NOMO-1 treated with dmso at 0.1 percent for 144 hours (cell line): Measurements from ENCODE around the gene HOXA10.

Experiments used
- DNase-seq: peaks from one replicate; lab custom pipeline; 2025; ENCODE audit not compliant: unreplicated experiment; lab: John Stamatoyannopoulos, UW

Gene HOXA10

GRCh38 chr7:27157702-27158431 lies 16.3 kb downstream of the HOXA10 start:
- DNase-seq = no peak

GRCh38 chr7:27156916-27157701 lies 17.0 kb downstream of the HOXA10 start:
- DNase-seq = no peak

- peak; percentile 77 for DNase-seq
Measured at GRCh38 chr7:27156508-27156898, 17.6 kb downstream of the HOXA10 start, which contains the start of gene HOXA7. Gene HOXA7, minus strand, starts transcription at chr7:27156675. Its CDS starts 130 bp downstream, at chr7:27156545.

DNA sequence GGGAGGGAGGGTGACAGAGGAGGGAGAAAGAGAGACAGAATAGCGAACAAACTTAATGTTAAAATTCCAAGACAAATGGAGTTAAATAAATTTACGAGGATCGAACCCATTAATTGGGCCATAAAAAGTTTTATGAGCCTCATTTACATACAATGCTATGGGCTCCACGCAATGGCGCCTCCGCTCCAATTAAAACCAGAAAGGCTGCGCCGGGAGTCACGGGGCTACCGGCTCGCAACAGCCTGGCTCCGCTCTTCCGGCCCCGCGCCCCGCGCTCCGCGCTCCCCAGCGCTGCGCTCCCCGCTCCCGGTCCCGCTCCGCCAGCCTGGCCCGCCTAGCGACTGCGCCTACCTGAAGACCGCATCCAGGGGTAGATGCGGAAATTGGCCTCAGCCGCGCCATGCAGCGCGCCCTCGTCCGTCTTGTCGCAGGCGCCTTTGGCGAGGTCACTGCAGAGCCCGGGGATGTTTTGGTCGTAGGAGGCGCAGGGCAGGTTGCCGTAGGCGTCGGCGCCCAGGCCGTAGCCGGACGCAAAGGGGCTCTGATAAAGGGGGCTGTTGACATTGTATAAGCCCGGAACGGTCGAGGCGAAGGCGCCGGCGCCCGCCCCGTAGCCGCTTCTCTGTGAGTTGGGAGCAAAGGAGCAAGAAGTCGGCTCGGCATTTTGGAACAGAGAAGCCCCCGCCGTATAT lies 18.2 kb downstream of the HOXA10 start:
- DNase-seq = no peak

DNA sequence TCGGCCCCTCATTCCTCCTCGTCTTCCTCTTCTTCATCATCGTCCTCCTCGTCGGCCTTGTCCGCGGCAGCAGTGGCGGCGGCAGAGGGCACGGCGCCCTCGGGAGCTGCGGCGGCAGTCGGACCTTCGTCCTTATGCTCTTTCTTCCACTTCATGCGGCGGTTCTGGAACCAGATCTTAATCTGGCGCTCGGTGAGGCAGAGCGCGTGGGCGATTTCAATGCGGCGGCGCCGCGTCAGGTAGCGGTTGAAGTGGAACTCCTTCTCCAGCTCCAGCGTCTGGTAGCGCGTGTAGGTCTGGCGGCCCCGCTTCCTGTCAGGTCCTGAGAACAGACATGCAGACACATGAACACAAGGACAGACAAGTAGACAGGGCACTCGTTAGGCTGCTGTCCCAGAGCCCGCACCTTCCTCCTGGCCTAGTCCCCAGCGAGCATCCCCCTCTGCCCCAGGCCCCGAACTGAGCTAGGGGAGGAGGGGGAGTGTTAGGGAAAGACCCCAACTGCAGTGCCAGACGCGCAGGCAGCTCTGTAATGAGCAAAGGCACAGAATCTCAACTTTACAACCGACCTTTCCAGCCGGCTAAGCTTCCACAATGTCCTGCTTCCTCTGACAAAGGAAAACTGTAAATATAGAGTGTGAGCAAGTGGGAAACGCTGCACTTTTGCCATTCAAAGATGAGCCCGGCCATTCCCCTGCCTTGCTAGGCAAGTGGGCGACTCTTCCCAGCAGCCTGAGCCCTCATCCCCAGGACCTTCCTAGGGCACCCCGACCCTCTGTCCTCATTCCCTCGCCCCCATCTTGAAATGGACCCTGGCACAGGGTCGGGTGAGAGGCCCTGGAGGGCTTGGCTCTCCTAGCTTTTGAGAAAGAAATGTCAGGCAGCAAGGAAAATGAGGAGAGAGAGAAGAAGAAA lies 19.0 kb downstream of the HOXA10 start:
- DNase-seq = no peak

GRCh38 chr7:27154369-27154768 lies 19.8 kb downstream of the HOXA10 start:
- no peak for DNase-seq

- DNase-seq = no peak
Measured at GRCh38 chr7:27153526-27153925, 20.6 kb downstream of the HOXA10 start.

- no peak for DNase-seq
Measured at GRCh38 chr7:27152816-27153442, 21.2 kb downstream of the HOXA10 start.

GRCh38 chr7:27151931-27152815 lies 21.9 kb downstream of the HOXA10 start, which contains the start of gene HOXA3:
Gene HOXA3, minus strand, starts transcription at chr7:27152583. Its CDS starts 41,943 bp downstream, at chr7:27110640.
- DNase-seq = peak; percentile 81

- DNase-seq = no peak
Measured at GRCh38 chr7:27151341-27151930, 22.7 kb downstream of the HOXA10 start.

GRCh38 chr7:27150568-27151340 lies 23.4 kb downstream of the HOXA10 start:
- DNase-seq = peak; percentile 57

DNA sequence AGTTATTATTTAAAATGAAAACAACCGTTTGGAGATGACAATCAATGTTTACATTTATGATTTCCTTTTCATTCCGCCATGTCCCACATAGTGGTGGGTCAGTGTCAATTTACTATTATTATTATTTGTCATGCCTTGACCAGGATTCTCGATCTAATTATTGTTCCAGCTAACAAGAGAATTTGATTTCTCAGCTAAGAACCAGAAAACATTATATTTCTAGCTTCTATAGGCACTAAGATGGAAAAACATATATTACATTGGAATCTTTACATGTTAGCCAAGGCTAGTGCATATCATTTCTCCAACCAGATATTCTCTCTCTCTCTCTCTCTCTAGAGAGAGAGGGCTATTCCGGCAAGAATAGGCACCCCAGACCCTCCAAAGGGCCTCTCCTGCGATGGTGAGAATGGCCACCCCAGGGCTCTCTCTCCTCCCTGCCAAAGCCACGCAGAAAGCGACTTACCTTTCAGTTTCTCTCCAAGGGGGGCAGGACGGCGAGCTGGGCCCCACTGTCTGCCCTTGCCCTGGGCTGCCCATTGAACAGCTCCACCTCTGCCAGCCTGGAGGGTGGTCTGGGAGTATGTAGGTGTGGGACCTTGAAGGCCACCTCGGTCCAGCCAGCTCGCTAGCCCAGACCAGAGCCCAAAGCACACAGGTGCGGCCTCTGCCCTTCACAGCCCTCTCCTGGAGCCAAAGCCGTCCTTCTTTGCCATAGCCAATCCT lies 24.1 kb downstream of the HOXA10 start:
- DNase-seq = no peak

DNA sequence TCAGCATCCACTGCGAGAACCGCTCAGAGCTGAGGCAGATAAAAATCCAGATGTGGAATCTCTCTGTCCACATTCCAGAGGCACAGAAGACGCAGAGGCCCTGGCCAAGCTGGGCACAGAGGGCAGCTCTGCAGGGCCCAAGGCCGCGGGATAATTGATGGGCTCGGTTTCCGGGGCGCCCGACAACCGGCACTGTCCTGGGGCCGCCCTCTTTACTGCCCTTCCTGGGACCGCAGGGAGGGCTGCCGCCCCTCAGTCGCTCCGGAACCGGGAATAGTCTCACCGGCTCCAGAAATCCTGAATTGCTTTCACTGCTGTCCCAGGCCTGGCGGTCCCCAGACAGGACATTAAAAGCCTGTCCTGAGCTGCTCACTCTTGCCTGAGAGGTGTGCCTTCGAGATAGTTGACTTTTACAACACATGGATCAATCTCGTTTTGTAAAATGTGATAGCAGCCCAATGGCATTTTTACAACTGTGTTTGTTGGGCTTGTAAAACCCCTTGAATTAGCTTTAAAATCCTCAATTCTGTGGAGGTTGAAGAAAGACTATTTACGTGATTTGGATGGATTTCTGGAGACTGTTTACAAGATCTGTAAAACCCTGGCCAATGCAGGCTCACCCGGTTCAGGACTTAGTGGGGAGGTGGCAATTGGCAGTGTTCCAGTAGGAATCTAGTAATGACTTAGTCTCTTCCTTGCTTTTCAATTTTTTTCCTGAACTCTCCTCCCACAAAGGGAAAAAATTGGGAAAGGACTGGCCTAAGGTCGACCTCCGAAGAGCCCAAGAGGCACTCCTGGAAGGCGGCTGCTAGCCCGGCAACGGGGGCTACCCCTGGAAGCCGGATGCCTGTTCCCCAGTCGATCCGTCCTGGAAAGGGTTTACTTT lies 25.1 kb downstream of the HOXA10 start:
- no peak for DNase-seq

DNA sequence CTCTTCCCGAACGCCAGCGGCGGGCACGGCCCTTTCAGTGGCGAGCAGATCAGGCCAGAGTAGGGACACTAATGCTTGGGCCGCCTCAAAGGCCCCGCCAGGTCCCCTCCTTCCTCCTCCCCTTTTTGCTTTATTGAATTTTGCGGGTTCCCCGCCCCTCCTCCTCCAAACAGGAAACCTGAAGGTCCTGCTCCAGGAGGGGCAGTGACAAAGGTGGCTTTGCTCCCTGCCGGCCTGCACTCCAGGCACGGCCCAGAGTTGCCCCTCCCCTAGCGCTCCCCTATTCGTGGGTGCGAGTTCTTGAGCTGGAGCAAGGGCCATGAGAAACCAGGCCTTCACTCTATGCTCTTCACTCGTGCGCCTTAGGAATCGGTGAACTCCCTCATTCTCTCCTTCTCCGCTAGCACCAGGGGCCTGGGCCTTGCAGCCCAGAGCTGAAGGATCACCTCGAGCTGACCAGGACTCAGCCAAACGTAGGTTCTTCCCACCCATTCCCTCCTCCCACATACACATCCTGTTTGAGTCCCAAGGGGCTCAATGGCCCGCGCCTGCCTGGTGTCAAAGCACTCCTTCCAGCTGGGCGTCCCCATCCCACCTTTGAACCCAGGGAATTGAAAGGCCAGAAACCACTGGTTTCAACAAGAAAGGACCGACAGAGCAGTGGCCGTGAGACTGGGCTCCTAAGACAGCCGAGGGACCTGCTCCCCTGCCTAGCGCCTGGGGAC lies 25.9 kb downstream of the HOXA10 start:
- no peak for DNase-seq

- DNase-seq = no peak
Measured at GRCh38 chr7:27147199-27148030, 26.7 kb downstream of the HOXA10 start, which contains the start of gene HOXA6. Gene HOXA6, minus strand, starts transcription at chr7:27147774. Its CDS starts 25 bp downstream, at chr7:27147749.
